SU-DHL-6 (cell line): Measurements from ENCODE around the gene CTNS.

ENCODE experiments used
- H2AFZ ChIP-seq: fragments of 200-600 bp; sonication (generic); 2 replicates; pipeline ENCODE4 v1.6.1; 2014; ENCODE audit warnings: low read depth, mild to moderate bottlenecking, moderate library complexity, mixed read lengths, antibody characterized with exemption, low read length; ENCODE audit not compliant: severe bottlenecking
- H3F3A ChIP-seq: fragments of 200-600 bp; shearing (Covaris generic); 2 replicates; pipeline ENCODE4 v1.6.0; 2016; ENCODE audit warnings: antibody characterized with exemption, mild to moderate bottlenecking; ENCODE audit not compliant: insufficient read depth
- H3K27ac ChIP-seq: fragments of 200-600 bp; sonication (generic); 2 replicates; pipeline ENCODE4 v1.5.1; 2016; ENCODE audit warnings: low read depth, mild to moderate bottlenecking, low read length, moderate library complexity, mixed read lengths
- H3K27me3 ChIP-seq: fragments of 200-600 bp; sonication (generic), shearing (Covaris generic); 2 replicates; pipeline ENCODE4 v1.6.0; 2014; ENCODE audit warnings: mild to moderate bottlenecking, low read length
- H3K36me3 ChIP-seq: fragments of 200-600 bp; sonication (generic); 2 replicates; pipeline ENCODE4 v1.6.1; 2014; ENCODE audit warnings: mild to moderate bottlenecking, low read length, mixed read lengths
- H3K4me2 ChIP-seq: fragments of 300-600, 200-600 bp; shearing (Covaris generic), sonication (generic); 2 replicates; pipeline ENCODE4 v1.6.0; 2014; ENCODE audit warnings: low read length, low read depth, mild to moderate bottlenecking; ENCODE audit not compliant: poor library complexity, severe bottlenecking
- H3K4me3 ChIP-seq: fragments of 200-600 bp; sonication (generic); 2 replicates; pipeline ENCODE4 v1.5.1; 2014; ENCODE audit warnings: antibody characterized with exemption, low read length, mild to moderate bottlenecking, mixed read lengths; ENCODE audit not compliant: insufficient read depth, poor library complexity, severe bottlenecking
- H3K79me2 ChIP-seq: fragments of 200-600 bp; sonication (generic); 2 replicates; pipeline ENCODE4 v1.6.1; 2014; ENCODE audit warnings: mild to moderate bottlenecking, low read length, moderate library complexity; ENCODE audit not compliant: insufficient read depth
- H3K9ac ChIP-seq: fragments of 200-600 bp; sonication (generic); 2 replicates; pipeline ENCODE4 v1.7.0; 2014; ENCODE audit warnings: mild to moderate bottlenecking, low read length
- H3K9me2 ChIP-seq: fragments of 200-600 bp; sonication (generic); replicated peaks from 2 replicates; pipeline ENCODE4 v1.6.1; 2014; ENCODE audit warnings: low read length; ENCODE audit not compliant: insufficient read depth
- H3K9me3 ChIP-seq: fragments of 200-600 bp; sonication (generic); 2 replicates; pipeline ENCODE4 v1.6.1; 2014; ENCODE audit warnings: low read length, mixed read lengths; ENCODE audit not compliant: insufficient read depth
- H4K20me1 ChIP-seq: fragments of 200-600 bp; sonication (generic); 2 replicates; pipeline ENCODE4 v1.6.1; 2014; ENCODE audit warnings: low read depth, mild to moderate bottlenecking, antibody characterized with exemption, low read length, moderate library complexity, mixed read lengths
- CTCF ChIP-seq: fragments of 200-600 bp; sonication (generic); IDR thresholded peaks from one replicate; pipeline ENCODE4 v1.5.1; 2017; ENCODE audit warnings: antibody characterized with exemption, mild to moderate bottlenecking, low read length, moderate library complexity; ENCODE audit not compliant: insufficient read depth, poor library complexity, severe bottlenecking
- EZH2phosphoT487 ChIP-seq: fragments of 200-600 bp; sonication (generic), shearing (Covaris generic); conservative IDR thresholded peaks from 2 replicates; pipeline ENCODE4 v1.6.1; 2018; ENCODE audit warnings: mild to moderate bottlenecking, antibody characterized with exemption, low read length, moderate library complexity, mixed read lengths

CTNS gene

GRCh38 chr17:3666516-3666915, 30.0 kb downstream of the CTNS start:
- TF ChIP-seq EZH2phosphoT487, result no peak
- no peak for TF ChIP-seq CTCF
- no peaks in the 10 kb centered on the region for H4K20me1 ChIP-seq
- H3K4me2 ChIP-seq, result no peak overlapping the region

DNA sequence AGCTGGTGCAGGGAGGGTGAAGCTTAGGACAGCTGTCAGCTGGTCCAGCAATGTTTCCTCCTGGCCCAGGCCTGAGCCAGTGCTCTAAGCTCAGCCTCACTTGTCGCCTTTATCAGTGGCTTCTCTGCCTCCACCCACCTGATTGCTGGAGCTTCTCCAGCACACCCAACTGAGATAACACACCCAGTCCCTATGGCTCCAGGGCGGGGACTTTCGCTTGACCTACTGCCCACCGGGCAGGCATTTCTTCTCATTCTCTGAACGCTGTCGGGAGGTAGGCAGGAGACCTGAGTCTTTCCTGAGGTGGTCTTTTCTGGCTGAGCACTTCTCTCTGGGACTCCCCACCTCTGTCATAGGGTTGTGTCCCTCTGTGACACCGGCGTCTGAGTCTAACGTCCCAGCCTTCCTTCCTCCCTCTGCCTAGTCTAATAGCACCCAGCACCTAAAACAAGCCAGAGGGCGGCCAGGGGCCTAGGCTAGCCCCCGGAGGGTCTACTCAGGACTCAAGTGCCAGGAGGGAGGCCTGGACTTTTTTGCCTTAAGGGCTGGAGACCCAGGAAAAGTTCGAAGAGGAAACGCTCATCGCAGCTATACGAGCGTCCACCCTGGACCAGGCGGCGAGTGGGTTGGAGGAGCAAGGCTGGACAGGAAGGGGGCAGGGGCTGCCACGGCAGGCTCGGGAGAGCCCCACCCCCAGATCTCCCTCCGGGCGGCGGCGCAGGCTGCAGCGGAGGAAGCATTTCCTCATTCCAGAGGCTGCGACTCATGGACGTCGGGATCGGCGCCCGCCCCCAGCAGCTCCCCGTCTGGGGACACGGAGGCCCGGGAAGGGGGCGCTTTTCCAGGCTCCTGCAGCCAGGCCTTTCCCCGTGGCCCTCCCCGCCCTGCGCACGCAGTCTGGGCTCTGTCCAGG, 31.1 kb downstream of the CTNS start:
- no peaks in the 10 kb centered on the region for H3K9me3 ChIP-seq
- no peaks in the 10 kb centered on the region for H3K9me2 ChIP-seq
- no peaks in the 10 kb centered on the region for H3K27me3 ChIP-seq
- no peaks in the 10 kb centered on the region for H4K20me1 ChIP-seq
- H3K9ac ChIP-seq, result peak overlapping the region; percentile 83
- no peaks in the 10 kb centered on the region for H3K36me3 ChIP-seq
- H3K79me2 ChIP-seq, result peaks cover 21% of the 10 kb centered on the region
- TF ChIP-seq CTCF, result no peak
- no peak for TF ChIP-seq EZH2phosphoT487
- no peak overlapping the region for H3K27ac ChIP-seq
- 0 out of 2 replicates have a peak, but pooled peaks cover 7% of the 10 kb centered on the region for H3F3A ChIP-seq
- peak overlapping the region; percentile 71 for H3K4me3 ChIP-seq
- H2AFZ ChIP-seq, result peak overlapping the region; percentile 81
- H3K4me2 ChIP-seq, result peak overlapping the region; percentile 66

More at GRCh38 chr17:3666516-3666915, 30.0 kb downstream of the CTNS start:
- no peaks in the 10 kb centered on the region for H3K9me2 ChIP-seq
- H3K79me2 ChIP-seq, result peaks cover 21% of the 10 kb centered on the region
- no peak overlapping the region for H2AFZ ChIP-seq
- H3F3A ChIP-seq, result 0 out of 2 replicates have a peak, but pooled peaks cover 2% of the 10 kb centered on the region
- no peak overlapping the region for H3K9ac ChIP-seq
- no peaks in the 10 kb centered on the region for H3K27me3 ChIP-seq
- no peaks in the 10 kb centered on the region for H3K36me3 ChIP-seq
- no peaks in the 10 kb centered on the region for H3K9me3 ChIP-seq
- no peak overlapping the region for H3K27ac ChIP-seq
- H3K4me3 ChIP-seq, result no peak overlapping the region

DNA sequence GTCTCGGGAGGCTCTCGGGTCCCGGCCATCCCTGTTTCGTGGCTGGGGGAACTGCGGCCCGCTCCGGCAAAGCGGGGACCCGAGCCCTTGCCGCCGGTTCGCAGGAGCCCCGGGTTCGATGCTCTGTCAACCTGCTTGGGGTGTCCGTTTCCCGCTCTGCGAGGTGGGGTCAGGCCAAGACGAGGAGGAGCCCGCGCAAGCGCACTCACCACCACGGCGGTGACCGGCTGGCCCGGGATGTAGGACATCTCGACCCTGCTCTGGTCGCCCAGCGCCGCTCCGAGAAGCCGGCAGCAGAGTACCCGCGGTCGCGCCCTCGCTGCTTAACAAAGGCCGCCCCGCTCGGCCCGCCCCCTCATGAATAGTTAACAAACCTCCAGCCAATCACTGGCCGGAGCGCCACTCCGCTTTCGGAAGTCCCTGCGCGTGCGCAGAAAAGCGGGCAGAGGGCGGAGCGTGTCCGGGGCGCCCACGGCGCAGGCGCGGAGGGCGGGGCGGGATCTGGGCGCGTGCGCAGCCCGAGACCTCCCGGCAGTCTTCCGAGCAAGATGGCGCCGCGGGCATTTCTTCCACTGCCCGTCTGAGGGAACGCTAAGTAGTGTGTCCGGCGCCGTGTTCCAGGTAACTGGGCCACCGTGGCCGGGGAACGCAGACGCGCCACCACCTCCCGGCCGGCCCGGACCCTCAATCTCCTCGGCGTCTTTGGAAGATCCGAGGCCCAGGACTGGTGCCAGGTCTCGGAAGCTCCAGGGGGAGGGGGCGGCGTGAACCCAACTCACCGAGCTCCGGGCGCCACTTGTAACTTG, 31.9 kb downstream of the CTNS start, which contains the start of the genes EMC6 and TAX1BP3:
EMC6 (plus strand) TSS at position 534 of the 806 bp plus-strand sequence. CDS start 335 bp downstream, outside the sequence.
TAX1BP3 (minus strand) TSS at position 300 of the 806 bp plus-strand sequence; CDS start at position 248, 52 bp downstream.
- TF ChIP-seq CTCF (no peak), EZH2phosphoT487 (no peak)

More for the DNA sequence above, 31.9 kb downstream of the CTNS start, which contains the start of the genes EMC6 and TAX1BP3:
- Histone ChIP-seq H3K27ac (peak within 1 kb of the TSS; percentile 30), H3K4me3 (peak within 1 kb of the TSS; percentile 75), H3K9me2 (no peaks in the 10 kb centered on the region), H3K27me3 (no peaks in the 10 kb centered on the region), H3K9ac (peak within 1 kb of the TSS; percentile 83), H3K36me3 (no peaks in the 10 kb centered on the region), H3K79me2 (peaks cover 21% of the 10 kb centered on the region), H3K9me3 (no peaks in the 10 kb centered on the region), H2AFZ (peak within 1 kb of the TSS; percentile 81), H3K4me2 (peak within 1 kb of the TSS; percentile 79), H3F3A (0 out of 2 replicates have a peak, but pooled peaks cover 7% of the 10 kb centered on the region), H4K20me1 (no peaks in the 10 kb centered on the region)
